ENCODE measurements around the gene CPNE4. TPM values are rescaled to one million over a fixed set of nuclear protein-coding genes. Genes with fewer than 3 reads are reported as not detected.

CPNE4 gene
- total and polyA plus RNA-seq, 9 of the 15 experiments (the other 6 are each of a cell fraction or from before 2014, with no cell fraction given): not detected

DNA sequence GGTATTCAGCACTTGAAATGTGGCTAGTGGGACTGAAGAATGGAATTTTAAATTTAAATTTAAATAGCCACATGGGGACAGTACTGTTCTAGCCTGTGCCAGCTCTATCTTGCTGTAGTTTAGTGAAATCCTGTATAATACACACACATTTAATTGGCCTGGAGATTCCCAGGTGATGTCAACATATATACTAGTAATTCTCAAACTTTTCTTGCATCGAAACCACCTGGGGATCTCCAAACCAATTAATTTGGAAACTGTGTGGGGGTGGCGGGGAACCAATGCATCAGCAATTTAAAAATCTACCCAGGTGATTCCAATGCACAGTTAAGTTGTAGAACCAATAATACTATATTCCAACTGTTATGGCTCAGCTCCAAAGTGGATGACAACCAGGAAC lies 303.1 kb downstream of the CPNE4 start:
- ATAC-seq: no peak
- H3K27me3 ChIP-seq (ENCODE audit: control insufficient read depth in 2 of 2, insufficient read depth in 2 of 2, low read length in 2 of 2): no peaks in the 10 kb centered on the region
- H3K4me2 ChIP-seq (ENCODE audit: insufficient read depth, low read length): no peak overlapping the region
- 0% methylated on average over 2 of the region's 2 CpGs for WGBS (ENCODE audit: insufficient coverage, low coverage, missing lambda C conversion rate)
- no peak for TF ChIP-seq THRAP3 (IDR thresholded peaks at IDR 0.05; ENCODE audit: borderline replicate concordance)
- TF ChIP-seq ZNF165 (CRISPR knock-in tag; IDR thresholded peaks at IDR 0.05; ENCODE audit: borderline replicate concordance): no peak
- TF ChIP-seq, protein P1, sequence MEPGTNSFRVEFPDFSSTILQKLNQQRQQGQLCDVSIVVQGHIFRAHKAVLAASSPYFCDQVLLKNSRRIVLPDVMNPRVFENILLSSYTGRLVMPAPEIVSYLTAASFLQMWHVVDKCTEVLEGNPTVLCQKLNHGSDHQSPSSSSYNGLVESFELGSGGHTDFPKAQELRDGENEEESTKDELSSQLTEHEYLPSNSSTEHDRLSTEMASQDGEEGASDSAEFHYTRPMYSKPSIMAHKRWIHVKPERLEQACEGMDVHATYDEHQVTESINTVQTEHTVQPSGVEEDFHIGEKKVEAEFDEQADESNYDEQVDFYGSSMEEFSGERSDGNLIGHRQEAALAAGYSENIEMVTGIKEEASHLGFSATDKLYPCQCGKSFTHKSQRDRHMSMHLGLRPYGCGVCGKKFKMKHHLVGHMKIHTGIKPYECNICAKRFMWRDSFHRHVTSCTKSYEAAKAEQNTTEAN (CRISPR knock-in tag; IDR thresholded peaks at IDR 0.05): no peak
- no peak for TF ChIP-seq ZNF41 (CRISPR knock-in tag; conservative IDR thresholded peaks at IDR 0.05)
- no peak for TF ChIP-seq RBM15 (IDR thresholded peaks at IDR 0.05; ENCODE audit: insufficient read depth, low read length)
- no peak for TF ChIP-seq SMARCA5 (IDR thresholded peaks at IDR 0.05)
- no peak for TF ChIP-seq ZNF24 (IDR thresholded peaks at IDR 0.05)
- TF ChIP-seq MEF2D (tag; conservative IDR thresholded peaks at IDR 0.05; ENCODE audit: low read depth): no peak
- TF ChIP-seq FOXA3 (CRISPR knock-in tag; conservative IDR thresholded peaks at IDR 0.05 in 1 of 2, IDR thresholded peaks at IDR 0.05 in 1 of 2): no peak
- H3K36me3 ChIP-seq (ENCODE audit: control insufficient read depth, insufficient read depth, low read length): no peaks in the 10 kb centered on the region
- no peak for FAIRE-seq
- H3K4me3 ChIP-seq: no peak overlapping the region
- in situ Hi-C loops (cut with MboI): no loop called here
- H3K79me2 ChIP-seq (ENCODE audit: control insufficient read depth, insufficient read depth, low read length): no peaks in the 10 kb centered on the region
- no peak for DNase-seq (ENCODE audit: extremely low read depth in 1 of 4, low spot score in 3 of 4)
- H2AFZ ChIP-seq (ENCODE audit: low read depth, low read length): no peak overlapping the region
- no peaks in the 10 kb centered on the region for H3K4me1 ChIP-seq (replicated peaks in 1 of 2; ENCODE audit: control insufficient read depth in 2 of 2, insufficient read depth in 2 of 2, low read length in 2 of 2)
- no peaks in the 10 kb centered on the region for H4K20me1 ChIP-seq (replicated peaks; ENCODE audit: control insufficient read depth, insufficient read depth, low read length)
- H3K9me1 ChIP-seq (ENCODE audit: control insufficient read depth, insufficient read depth, low read length): no peaks in the 10 kb centered on the region
- H3K9me3 ChIP-seq (replicated peaks; ENCODE audit: control insufficient read depth, insufficient read depth, low read depth, low read length): no peaks in the 10 kb centered on the region
- CTCF ChIA-PET (ENCODE audit: low intra/inter-chr PET ratio): interaction anchor here (0.6 kb wide), 1 partner anchor 11 kb away, joined by 3 read pairs; no protein-coding TSS in a partner anchor
- H3K27ac ChIP-seq (ENCODE audit: extremely low read depth, low read depth, low read length): no peak overlapping the region
- intact Hi-C loops (cut with micrococcal nuclease): no loop called here
- BruUV-seq (replicated peaks): no TSS peak
- POLR2A ChIA-PET: no interaction called here
- H3K9ac ChIP-seq (ENCODE audit: insufficient read depth in 1 of 2, low read depth in 2 of 2, low read length in 2 of 2): no peak overlapping the region

Data from K562 (cell line).